ENCODE measurements around the gene KCNT1.

The KCNT1 gene

GRCh38 chr9:135780626-135781025, 78.6 kb downstream of the KCNT1 start:
- DNase-seq (ENCODE audit: low read depth), result no peak

GRCh38 chr9:135782946-135783345, 81.0 kb downstream of the KCNT1 start:
- no peak for DNase-seq (ENCODE audit: low read depth)

GRCh38 chr9:135783540-135784245, 81.7 kb downstream of the KCNT1 start:
- no peak for DNase-seq (ENCODE audit: low read depth)

GRCh38 chr9:135785013-135785575, 83.1 kb downstream of the KCNT1 start:
- DNase-seq (ENCODE audit: low read depth), result no peak

GRCh38 chr9:135786146-135786690, 84.2 kb downstream of the KCNT1 start:
- DNase-seq (ENCODE audit: low read depth), result no peak

GRCh38 chr9:135787317-135787716, 85.3 kb downstream of the KCNT1 start:
- DNase-seq (ENCODE audit: low read depth), result no peak

GRCh38 chr9:135787776-135788575, 86.0 kb downstream of the KCNT1 start:
- no peak for DNase-seq (ENCODE audit: low read depth)

- no peak for DNase-seq (ENCODE audit: low read depth)
Measured at GRCh38 chr9:135788576-135789300, 86.8 kb downstream of the KCNT1 start.

GRCh38 chr9:135789838-135790291, 87.9 kb downstream of the KCNT1 start:
- no peak for DNase-seq (ENCODE audit: low read depth)

- DNase-seq (ENCODE audit: low read depth), result no peak
Measured at GRCh38 chr9:135790356-135790755, 88.4 kb downstream of the KCNT1 start.

GRCh38 chr9:135790850-135791249, 88.9 kb downstream of the KCNT1 start:
- DNase-seq (ENCODE audit: low read depth), result no peak

- no peak for DNase-seq (ENCODE audit: low read depth)
Measured at GRCh38 chr9:135791431-135792267, 89.7 kb downstream of the KCNT1 start.

GRCh38 chr9:135792268-135793128, 90.5 kb downstream of the KCNT1 start:
- DNase-seq (ENCODE audit: low read depth), result no peak

GRCh38 chr9:135793221-135794056, 91.5 kb downstream of the KCNT1 start:
- DNase-seq (ENCODE audit: low read depth), result no peak

GRCh38 chr9:135794057-135794335, 92.0 kb downstream of the KCNT1 start:
- no peak for DNase-seq (ENCODE audit: low read depth)

GRCh38 chr9:135794361-135794885, 92.4 kb downstream of the KCNT1 start:
- DNase-seq (ENCODE audit: low read depth), result no peak

- no peak for DNase-seq (ENCODE audit: low read depth)
Measured at GRCh38 chr9:135795391-135795790, 93.4 kb downstream of the KCNT1 start.

- no peak for DNase-seq (ENCODE audit: low read depth)
Measured at GRCh38 chr9:135796784-135797485, 95.0 kb downstream of the KCNT1 start.
